ENCODE data around the gene APOA5. TPM values are rescaled to one million over a fixed set of nuclear protein-coding genes. Genes with fewer than 3 reads are reported as not detected.

APOA5 gene
- total and polyA plus RNA-seq, 2 of the 13 experiments (the other 11 are each of a cell fraction or from before 2014, with no cell fraction given): 44.0 to 49.1 TPM

- TF ChIP-seq ZNF281 (CRISPR knock-in tag; IDR thresholded peaks at IDR 0.05; ENCODE audit: borderline replicate concordance) (no peak), AKNA (CRISPR knock-in tag; IDR thresholded peaks at IDR 0.05; ENCODE audit: borderline replicate concordance) (no peak), SIX4 (CRISPR knock-in tag; IDR thresholded peaks at IDR 0.05) (no peak), ADNP (CRISPR knock-in tag; IDR thresholded peaks at IDR 0.05) (peak; percentile 78), HHEX (CRISPR knock-in tag; IDR thresholded peaks at IDR 0.05) (no peak), ZBTB39 (CRISPR knock-in tag; IDR thresholded peaks at IDR 0.05) (0 out of 2 replicates have a peak, but pooled peaks have one; percentile 6), ZNF550 (CRISPR knock-in tag; IDR thresholded peaks at IDR 0.05; ENCODE audit: borderline replicate concordance) (no peak)
- TF ChIP-seq, protein P1, sequence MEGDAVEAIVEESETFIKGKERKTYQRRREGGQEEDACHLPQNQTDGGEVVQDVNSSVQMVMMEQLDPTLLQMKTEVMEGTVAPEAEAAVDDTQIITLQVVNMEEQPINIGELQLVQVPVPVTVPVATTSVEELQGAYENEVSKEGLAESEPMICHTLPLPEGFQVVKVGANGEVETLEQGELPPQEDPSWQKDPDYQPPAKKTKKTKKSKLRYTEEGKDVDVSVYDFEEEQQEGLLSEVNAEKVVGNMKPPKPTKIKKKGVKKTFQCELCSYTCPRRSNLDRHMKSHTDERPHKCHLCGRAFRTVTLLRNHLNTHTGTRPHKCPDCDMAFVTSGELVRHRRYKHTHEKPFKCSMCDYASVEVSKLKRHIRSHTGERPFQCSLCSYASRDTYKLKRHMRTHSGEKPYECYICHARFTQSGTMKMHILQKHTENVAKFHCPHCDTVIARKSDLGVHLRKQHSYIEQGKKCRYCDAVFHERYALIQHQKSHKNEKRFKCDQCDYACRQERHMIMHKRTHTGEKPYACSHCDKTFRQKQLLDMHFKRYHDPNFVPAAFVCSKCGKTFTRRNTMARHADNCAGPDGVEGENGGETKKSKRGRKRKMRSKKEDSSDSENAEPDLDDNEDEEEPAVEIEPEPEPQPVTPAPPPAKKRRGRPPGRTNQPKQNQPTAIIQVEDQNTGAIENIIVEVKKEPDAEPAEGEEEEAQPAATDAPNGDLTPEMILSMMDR (CRISPR knock-in tag; IDR thresholded peaks at IDR 0.05): no peak
- TF ChIP-seq, protein P2, sequence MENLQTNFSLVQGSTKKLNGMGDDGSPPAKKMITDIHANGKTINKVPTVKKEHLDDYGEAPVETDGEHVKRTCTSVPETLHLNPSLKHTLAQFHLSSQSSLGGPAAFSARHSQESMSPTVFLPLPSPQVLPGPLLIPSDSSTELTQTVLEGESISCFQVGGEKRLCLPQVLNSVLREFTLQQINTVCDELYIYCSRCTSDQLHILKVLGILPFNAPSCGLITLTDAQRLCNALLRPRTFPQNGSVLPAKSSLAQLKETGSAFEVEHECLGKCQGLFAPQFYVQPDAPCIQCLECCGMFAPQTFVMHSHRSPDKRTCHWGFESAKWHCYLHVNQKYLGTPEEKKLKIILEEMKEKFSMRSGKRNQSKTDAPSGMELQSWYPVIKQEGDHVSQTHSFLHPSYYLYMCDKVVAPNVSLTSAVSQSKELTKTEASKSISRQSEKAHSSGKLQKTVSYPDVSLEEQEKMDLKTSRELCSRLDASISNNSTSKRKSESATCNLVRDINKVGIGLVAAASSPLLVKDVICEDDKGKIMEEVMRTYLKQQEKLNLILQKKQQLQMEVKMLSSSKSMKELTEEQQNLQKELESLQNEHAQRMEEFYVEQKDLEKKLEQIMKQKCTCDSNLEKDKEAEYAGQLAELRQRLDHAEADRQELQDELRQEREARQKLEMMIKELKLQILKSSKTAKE (CRISPR knock-in tag; IDR thresholded peaks at IDR 0.05; ENCODE audit: borderline replicate concordance): no peak
- TF ChIP-seq, protein P3, sequence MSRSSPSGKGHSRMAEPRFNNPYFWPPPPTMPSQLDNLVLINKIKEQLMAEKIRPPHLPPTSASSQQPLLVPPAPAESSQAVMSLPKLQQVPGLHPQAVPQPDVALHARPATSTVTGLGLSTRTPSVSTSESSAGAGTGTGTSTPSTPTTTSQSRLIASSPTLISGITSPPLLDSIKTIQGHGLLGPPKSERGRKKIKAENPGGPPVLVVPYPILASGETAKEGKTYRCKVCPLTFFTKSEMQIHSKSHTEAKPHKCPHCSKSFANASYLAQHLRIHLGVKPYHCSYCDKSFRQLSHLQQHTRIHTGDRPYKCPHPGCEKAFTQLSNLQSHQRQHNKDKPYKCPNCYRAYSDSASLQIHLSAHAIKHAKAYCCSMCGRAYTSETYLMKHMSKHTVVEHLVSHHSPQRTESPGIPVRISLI (CRISPR knock-in tag; IDR thresholded peaks at IDR 0.05; ENCODE audit: borderline replicate concordance): no peak
Measured at GRCh38 chr11:116825854-116826750, 34.4 kb upstream of the APOA5 start (continued).

Measured in HepG2 (cell line).